AG20443 (cell line): Measurements from ENCODE around the gene CCDC184.

Experiments used
- DNase-seq: peaks from one replicate; pipeline ENCODE4 v3.0.0; 2012; ENCODE audit warnings: low spot score, mixed read lengths

The CCDC184 gene

GRCh38 chr12:48179466-48179865 lies 4.0 kb upstream of the CCDC184 start:
- DNase-seq = no peak

DNA sequence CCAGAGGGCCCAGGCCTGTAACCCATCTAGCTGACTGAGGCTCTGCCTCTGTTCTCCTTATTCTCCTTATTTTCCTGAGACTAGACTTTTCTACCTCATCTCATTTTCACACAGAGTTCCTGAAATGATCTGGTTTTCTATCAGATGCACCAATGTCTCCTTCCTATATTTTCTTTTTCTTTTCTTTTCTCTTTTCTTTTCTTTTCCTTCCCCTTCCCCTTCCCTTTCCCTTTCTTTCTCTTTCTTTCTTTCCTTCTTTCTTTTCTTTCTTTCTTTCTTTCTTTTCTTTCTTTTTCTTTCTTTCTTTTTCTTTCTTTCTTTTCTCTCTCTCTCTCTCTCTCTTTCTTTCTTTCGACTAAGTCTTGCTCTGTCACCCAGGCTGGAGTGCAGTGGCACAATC lies 3.0 kb upstream of the CCDC184 start:
- DNase-seq = no peak

DNA sequence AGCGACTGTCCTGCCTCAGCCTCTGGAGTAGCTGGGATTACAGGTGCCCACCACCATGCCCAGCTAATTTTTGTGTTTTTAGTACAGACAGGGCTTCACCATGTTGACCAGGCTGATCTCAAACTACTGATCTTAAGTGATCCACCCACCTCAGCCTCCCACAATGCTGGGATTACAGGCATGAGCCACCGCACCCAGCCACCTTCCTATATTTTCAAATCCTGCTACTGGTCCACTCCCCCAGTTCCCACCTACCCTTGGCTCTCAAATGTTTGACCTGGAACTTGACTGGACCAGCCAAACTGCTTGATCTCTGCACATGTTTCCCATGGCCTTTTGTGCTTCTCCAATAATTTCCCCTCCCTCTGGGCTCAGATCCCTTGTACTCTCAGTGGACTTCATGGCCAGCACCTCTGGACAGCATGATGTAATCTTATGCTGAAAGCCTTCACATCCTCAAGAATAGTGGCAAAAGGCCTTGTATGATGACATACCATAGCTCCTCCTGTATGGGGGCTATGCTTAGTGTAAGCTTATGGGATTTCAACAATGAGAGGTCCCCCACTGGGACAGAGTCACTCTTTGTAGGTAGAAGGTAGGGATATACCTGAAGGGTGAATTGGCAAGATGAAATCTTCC lies 2.5 kb upstream of the CCDC184 start:
- DNase-seq = no peak

DNA sequence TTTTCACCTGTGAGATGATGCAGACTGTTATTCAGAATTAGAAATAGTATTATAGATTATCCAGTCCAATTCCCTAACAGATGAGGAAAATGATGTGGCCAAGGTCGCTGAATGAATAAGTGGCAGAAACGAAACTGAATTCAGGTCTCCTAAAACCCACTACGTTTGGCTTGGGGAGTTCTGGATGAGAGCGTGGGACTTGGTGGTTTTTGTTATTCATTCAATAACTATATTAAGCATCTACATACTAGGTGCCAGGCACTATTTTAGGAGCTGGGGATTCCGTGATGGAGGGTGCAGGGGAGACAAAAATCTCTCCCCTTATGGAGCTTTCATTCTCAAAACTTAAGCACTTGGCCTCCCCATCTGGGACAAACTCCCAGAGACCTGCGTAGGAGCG lies 813 bp upstream of the CCDC184 start:
- no peak for DNase-seq

- no peak for DNase-seq
Measured at GRCh38 chr12:48183876-48184548, 568 bp downstream of the CCDC184 start.

DNA sequence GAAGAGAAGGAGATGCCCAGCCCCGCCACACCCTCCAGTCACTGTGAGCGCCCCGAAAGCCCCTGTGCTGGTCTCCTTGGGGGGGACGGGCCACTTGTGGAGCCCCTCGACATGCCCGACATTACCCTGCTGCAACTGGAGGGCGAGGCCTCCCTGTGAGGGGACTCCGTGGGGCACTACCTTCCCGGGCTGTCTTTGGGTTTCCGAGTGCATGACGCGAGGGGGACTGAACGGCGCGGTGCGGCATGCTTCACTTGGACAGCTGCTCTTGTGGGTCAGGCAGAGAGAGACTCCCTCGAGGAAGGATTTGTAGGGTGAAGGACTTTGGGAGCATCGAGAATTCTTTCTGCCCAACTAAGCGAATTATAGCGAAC lies 1.1 kb downstream of the CCDC184 start:
- DNase-seq = no peak

GRCh38 chr12:48185181-48185919 lies 1.9 kb downstream of the CCDC184 start:
- no peak for DNase-seq

DNA sequence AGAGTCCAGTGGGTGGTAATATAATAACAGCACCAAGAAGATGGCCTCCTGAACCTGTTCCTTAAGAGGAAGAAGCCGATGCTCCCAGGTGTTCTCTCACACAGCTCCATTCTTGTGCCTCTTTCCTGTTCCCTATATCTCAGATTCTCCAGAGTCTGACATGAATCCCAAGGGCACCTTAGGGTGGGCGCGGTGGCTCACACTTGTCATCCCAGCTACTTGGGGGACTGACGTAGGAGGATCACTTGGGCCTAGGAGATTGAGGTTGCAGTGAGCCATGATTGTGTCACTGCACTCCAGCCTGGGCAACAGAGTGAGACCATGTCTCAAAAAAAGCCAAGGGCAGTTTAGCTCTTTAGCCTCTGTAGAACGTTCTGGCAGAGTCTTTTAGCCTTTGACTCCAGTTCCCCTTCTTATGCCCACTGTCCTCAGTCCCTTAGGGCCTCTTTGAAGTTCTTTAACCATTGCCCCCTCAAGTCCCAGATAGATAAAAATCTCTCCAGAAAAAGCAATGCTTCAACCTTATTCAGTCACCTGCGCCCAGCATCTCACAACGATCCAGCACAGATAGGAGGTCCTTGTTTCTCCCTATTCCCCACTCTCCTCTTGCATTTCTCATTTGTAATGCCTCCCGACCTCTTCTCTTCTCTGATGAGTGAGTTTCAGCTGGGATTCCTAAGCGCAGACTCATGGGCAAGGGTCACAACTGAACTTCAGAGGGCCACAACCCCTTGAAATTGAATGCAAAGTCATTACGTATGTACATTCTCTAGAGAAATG lies 4.7 kb downstream of the CCDC184 start:
- no peak for DNase-seq

DNA sequence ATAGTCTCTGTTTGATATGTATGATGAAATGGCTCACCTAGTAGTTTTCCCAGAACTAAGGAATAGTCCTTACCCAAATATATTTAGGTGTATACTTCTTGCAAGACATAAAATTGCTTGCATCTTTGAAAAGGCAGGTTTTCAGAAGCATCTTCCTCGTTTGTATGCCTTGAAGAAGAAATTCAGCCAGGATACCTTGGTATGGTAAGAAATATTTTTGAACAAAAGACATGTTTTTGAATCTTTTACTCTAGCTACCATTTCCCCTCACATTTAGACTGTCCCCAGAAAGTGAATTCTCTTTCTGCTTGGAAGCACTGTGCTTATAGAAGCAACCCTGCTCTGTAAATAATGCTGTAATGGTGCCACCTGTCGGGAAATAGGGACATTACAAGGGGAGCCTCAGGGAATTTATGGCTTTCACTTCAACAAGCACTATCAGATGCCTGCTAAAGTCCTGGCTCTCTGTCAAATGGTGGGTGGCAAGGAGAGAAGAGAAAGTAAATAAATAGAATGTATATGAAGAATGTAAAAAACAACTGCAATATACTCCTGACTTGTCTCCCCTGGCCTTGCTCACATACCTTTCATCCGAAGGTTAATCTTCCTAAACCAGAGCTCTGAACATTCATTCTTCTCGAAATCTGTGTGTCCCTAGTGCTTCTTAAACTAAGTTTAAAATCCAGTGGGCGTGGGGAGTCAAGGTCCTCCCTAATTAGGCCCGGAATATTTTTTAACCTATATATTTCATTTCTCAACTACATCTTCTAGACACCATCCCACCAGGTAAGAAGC lies 6.1 kb downstream of the CCDC184 start:
- DNase-seq = peak; percentile 68

- no peak for DNase-seq
Measured at GRCh38 chr12:48191096-48191495, 7.7 kb downstream of the CCDC184 start.

DNA sequence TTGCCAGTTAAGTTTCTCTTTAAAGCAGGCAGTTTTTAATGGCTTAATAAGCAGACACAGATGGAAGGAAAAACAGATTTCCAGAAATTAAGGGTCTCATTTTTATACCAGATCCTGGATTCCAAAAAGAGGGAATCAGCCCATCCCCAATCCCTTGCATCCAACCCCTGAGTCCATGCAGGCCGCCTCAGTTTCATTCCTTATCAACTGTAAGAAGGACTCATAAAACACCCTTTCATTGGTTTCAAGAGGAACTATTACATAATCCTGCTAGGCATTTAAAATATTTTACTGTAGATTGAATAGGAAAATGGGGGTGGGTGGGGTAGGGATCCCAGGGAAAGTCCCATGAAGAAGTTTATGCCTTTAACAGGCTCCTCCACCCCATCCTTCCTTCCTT lies 9.4 kb downstream of the CCDC184 start:
- DNase-seq = no peak

GRCh38 chr12:48193623-48194022 lies 10.2 kb downstream of the CCDC184 start:
- DNase-seq = no peak

DNA sequence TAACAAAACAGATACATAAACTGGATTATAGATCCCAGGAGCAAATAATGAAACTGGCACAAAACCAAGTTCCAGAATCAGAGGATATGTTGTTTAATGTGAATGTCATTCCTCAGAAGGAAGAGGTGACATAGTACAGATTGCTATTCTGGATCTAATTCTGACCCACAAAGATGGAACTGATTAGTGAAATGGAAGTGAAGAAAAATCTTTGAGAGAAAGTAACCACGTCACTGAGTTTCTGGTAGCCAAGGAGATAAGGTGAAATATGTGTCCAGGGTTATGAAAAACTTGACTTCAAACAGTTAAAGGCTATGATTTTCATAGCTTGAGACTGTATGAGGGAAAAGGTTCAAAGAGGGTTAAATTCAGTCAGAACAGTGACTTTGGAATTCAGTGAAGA lies 11.4 kb downstream of the CCDC184 start:
- DNase-seq = peak; percentile 20

- DNase-seq = peak; percentile 42
Measured at GRCh38 chr12:48197549-48197970, 14.1 kb downstream of the CCDC184 start.

DNA sequence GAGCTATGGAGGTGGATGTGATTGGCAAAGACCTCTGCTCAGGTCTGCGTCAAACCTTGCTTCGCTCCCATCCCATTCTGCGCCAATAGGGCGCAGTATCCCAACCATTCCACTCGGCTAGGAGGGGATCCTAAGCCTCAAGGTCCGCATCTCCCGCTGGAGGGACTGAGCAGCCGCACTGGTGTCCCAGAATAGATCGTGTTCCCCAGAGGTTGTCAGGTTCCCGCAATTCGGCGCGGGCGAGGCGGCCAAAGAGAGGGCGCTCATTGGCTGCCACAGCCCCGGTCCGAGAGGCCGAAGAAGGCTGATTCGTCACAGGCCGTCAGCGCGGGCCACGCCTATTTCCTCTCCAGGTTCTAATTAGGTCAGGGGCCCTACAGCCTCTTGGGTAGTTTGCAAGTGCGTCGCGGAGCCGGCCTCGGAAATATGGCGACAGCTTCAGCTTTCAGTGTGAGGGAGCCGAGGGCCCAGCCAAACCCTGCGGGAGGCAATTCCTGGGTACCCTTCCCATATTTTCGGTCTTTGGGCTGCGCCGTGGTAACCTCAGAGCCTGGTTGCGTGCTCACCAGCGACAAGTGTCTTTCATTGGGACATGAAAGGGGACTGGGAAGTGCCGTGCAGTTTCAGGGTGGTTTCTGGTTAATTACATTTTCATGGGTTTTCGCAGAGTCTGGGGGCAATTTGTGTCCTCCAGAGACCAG lies 14.7 kb downstream of the CCDC184 start:
- peak; percentile 96 for DNase-seq

DNA sequence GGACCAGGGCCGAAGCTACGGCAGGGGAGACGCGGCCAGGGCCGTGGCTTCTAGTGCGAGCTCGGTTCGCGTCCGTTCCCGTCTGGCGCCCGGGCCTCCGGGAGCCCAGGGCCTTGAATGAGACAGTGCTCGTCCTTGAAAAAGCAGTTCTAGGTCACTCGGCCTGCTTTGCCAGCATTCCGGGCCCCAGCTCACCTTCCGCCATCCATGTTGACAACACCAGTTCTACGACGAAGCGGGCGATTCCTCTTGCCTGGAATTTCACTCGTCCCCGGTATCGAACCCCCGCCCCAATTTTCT lies 15.2 kb downstream of the CCDC184 start:
- DNase-seq = peak; percentile 63

GRCh38 chr12:48198985-48199384 lies 15.5 kb downstream of the CCDC184 start:
- DNase-seq = no peak

DNA sequence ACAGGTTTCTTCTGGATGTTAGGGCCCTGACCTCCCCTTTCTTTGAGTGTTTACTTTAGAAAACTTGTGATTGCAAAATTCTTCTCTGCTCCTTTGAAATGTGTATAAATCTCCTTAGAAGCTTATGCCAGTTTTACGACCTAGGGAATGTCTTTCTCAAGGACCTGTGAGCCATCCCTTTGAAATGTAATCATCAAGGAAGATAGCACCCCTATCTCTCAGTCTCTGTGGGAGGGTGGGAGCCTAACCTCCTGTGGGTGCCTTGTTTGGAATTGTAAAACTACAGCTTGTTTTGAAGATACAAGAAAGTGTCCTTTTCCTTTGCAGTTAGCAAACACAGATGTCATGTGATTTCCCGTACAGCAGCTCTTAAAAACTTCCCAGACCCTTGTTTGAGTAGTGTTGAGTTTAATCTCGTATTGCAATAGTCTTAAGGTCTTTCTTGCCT lies 16.4 kb downstream of the CCDC184 start:
- DNase-seq = no peak

DNA sequence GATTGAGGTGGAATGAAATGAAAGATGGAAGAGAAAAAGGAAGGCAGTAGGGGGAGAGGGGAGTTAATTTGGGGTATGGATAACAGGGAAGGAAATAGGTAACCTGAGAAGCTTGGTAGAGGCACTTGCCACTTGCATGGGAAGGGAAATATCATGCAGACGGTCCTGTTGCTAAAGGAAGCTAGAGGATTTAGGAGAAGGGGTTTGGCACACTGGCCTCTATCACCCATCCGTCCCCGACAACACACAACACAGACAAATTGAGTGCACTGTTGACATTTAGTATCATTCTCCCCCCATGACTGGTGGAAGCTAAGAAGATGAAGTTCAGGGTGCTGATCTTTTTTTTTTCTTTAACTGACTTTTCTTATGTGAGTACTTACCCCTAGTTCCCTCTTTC lies 17.6 kb downstream of the CCDC184 start:
- no peak for DNase-seq

GRCh38 chr12:48201516-48201915 lies 18.1 kb downstream of the CCDC184 start:
- DNase-seq = no peak

- no peak for DNase-seq
Measured at GRCh38 chr12:48202766-48203165, 19.3 kb downstream of the CCDC184 start.
